HG02840 (cell line): ENCODE results near the gene TSPAN14.

ENCODE experiments used
- ATAC-seq: cut with Tn5 transposase; IDR thresholded peaks from one replicate; pipeline ENCODE4 v1.9.1; 2021; ENCODE audit warnings: mild to moderate bottlenecking, moderate library complexity, moderate number of reproducible peaks; ENCODE audit not compliant: unreplicated experiment, low FRiP score

TSPAN14 gene

DNA sequence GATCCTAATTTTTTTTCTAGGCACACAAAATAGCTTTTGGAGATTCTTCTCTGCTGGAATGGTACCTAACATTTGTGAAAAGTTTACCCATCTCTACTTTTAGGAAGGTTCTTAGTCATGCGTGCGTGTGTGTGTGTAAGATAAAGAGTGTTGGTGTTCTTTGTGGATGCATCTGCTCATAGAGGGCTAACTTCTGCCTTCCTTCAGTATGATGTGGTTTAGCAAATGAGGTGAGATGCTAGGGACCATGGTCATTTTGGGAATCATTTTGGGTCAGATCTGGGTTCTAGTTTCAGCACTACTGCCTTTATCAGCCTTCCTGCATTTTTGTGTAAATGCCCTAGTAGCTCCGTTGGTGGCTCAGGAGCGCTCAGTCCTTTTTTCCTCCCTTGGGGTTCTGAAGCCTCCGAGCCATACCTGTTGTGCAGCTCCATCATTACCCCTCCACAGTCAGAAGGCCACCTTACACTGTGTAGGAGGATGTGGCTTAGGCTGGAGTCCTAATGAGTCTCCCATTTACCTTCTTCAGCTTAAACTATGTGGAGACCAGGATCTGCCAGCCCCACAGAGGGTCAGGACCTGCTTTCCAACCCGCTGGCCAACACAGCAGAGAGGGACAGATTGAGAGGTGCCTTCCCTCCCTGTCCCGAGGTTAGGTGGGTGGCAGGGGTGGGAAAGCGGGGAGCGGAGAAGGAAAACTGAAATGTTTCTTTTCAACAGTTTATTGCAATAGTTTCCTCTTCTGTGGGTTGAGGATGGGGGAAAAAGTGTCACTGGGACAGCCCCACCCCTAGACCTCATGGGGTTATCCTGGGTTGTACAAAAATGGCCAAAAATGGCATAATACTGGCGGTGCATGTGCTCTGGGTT, 31.2 kb downstream of the TSPAN14 start:
- no peak for ATAC-seq

DNA sequence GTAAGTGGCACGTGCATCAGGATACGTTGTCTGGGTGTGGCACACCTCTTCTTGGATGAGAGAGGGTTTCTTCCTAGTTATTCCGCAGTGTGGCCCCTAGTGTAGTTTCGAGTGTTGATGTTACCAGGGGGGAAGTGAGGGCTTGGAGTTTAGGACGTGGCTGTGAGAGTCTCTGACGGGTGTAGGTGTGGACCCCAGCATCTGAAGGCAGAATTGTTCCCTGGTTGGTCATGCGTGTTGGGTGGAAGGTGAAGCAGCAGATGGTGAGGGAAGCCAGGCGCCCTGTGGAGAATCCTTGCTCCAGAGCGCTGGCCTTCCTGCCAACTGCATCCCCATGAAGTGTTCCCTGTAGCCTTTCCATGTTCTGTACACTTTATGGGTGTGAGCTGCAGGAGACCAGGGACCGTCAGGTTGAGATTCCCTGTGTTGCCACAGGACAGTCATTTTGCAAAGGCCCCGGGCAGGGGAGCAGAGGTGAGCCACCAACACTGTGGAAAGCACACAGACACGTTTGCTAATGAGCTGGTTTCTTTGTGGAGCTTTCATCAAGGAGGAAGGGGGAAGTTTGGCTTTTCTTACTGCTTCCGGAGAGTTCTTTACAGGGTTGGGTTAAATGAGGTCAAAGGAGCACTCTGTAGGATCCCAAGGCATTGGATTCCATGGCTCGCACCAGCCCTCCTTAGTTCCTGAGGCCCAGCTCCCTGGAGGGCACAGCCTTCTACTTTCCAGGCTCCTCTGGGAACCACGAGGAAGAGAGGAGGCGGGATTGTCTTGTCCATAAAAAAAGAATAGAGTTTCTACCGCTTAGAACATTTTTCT, 32.0 kb downstream of the TSPAN14 start:
- ATAC-seq = no peak

- no peak for ATAC-seq
Measured at GRCh38 chr10:80486785-80487420, 32.8 kb downstream of the TSPAN14 start.

DNA sequence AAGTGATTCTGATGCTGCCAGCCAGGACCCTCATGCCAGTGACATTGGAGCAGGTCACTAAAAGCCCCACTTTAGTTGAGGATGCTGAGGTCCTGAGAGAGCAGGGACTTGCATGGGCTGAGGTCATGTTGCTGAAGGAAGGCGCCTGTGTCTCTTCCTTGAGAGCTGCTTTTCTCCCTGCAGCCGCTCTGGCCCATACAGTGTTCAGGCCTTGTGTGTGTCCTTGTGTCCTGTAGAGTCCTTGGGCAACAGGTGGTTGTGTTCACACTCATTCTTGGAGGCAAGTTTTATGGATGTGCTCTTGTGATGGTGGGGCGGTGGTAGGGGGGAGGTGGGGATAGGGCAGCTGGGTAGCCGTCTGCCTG, 33.3 kb downstream of the TSPAN14 start:
- ATAC-seq = no peak

- no peak for ATAC-seq
Measured at GRCh38 chr10:80487791-80488538, 33.9 kb downstream of the TSPAN14 start.

DNA sequence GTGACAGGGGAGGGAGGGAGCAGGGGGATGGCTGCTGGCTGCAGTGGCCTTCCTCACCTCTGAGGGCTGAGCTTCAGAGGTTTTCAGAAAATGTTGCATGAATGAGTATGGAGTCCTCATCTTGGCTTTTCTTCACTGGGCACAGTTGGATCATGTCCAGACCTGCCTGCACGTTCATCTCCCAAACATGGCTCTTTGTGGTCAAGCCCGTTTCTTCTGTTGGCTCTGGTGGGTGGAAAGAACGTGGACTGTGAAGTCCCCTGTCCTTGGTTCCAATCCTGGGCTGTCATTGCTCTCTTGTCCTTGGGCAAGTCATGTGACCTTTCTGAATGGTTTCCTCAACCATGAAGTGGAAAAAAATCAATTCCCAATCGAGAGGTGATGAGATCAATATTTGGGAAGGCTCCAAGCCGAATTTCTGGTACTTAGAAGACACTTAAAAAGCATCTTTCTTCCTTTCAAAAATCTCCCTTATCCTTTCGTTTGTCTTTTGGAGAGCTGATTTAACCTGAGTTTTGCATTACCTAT, 34.5 kb downstream of the TSPAN14 start:
- no peak for ATAC-seq

DNA sequence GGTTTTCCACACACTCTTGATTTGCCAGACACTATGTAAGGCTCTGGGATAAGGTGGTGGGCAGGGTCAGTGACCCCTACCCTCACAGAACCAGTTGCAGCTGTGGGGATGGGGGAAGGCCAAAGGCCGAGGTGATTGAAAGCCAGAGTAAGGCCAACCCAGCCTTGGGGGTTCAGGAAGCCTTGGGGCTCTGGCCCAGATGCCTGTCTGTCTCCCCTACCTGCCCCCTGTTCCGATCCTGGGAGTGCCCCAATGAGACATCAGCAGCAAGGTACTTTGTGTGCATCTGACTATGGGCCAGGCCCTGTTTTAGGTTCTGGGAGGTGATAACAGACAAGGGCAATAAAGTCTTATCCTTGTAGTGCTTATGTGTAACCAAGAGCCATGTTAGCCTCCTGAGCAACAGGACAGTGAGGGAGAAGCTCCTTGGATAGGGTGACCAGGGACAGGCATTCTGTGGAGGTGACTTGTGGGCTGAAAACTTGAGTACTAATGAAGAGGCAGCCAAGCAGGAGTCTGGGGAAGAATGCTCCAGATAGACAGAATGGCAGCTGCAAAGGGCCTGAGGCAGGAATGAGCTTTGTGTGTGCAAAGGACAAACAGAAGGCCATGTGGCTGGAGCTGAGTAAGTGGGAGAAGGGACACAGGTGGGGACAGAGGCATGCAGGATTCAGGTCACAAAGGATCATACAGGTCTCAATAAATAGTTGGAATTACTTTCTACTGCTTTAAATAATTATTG, 35.4 kb downstream of the TSPAN14 start:
- no peak for ATAC-seq

DNA sequence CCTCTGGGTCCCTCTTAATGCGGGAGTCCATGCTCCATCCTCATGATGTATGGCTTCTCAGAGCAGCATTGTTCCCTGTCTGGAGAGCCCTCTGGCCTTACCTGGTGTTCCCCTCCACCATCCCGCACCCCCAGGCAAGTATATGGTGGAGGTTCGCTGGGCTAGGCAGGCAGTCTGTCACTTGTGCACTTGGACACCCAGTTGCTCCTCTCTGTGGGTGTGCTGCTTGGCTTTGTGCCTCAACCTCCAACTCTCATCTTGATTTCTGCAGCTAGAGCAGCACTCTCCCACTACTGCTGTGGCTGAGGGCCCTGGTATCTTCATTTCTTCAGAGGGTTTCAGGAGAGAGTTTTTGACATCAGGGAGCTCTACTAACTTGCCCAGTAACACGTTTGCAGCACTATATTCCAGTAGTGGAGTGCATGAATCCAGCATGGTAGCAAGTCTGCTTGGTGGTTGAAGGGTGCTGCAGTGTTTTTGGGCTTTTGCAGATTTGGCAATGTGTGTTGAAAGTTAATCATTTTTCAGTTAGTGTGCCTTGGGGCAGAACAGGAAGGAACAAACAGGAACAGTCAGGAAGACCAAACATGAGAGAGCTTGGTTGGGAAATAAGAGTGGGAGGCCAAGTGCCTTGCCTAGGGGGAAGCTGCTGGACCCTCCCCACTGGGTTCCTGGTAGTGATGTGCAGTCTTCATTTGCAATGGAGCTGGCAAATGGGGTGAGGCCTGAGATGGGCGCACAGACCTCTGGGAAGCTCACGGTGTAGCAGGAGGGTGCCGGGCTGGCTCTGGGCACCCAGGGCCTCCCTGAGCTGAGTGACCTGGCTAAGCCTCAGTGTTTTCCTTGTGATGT, 37.4 kb downstream of the TSPAN14 start:
- ATAC-seq = no peak

GRCh38 chr10:80492848-80493521, 38.9 kb downstream of the TSPAN14 start:
- no peak for ATAC-seq

GRCh38 chr10:80493522-80494051, 39.5 kb downstream of the TSPAN14 start:
- no peak for ATAC-seq

DNA sequence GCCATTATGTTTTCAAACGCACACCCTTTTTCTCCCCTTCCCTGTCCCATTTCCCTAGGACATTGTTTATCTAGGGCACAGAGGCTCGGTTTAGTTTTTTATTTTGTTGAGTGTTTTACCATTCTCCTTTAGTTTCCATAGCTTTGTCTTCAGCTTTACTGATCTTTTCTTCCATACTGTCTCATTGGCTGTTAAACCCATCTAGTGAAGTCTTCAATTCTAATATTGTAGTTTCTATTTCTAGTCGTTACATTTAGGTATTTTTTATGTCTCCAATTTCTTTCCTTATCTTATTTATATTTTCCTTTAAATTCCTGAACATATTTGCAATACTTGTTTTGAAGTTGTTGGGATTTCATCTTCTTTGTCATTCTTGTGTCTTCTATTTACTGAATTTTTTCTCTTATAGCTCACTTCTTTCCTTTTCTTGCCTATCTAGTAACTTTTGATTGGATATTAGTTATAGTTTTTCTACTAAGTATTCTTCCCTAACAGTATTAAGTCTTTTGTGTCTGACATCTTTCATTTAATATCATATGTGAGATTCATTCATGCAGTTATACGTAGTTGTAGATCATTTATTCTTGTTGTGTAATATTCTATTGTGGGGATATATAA, 42.6 kb downstream of the TSPAN14 start:
- no peak for ATAC-seq

GRCh38 chr10:80497187-80498077, 43.3 kb downstream of the TSPAN14 start:
- ATAC-seq = no peak

- ATAC-seq = no peak
Measured at GRCh38 chr10:80498078-80498832, 44.1 kb downstream of the TSPAN14 start.

DNA sequence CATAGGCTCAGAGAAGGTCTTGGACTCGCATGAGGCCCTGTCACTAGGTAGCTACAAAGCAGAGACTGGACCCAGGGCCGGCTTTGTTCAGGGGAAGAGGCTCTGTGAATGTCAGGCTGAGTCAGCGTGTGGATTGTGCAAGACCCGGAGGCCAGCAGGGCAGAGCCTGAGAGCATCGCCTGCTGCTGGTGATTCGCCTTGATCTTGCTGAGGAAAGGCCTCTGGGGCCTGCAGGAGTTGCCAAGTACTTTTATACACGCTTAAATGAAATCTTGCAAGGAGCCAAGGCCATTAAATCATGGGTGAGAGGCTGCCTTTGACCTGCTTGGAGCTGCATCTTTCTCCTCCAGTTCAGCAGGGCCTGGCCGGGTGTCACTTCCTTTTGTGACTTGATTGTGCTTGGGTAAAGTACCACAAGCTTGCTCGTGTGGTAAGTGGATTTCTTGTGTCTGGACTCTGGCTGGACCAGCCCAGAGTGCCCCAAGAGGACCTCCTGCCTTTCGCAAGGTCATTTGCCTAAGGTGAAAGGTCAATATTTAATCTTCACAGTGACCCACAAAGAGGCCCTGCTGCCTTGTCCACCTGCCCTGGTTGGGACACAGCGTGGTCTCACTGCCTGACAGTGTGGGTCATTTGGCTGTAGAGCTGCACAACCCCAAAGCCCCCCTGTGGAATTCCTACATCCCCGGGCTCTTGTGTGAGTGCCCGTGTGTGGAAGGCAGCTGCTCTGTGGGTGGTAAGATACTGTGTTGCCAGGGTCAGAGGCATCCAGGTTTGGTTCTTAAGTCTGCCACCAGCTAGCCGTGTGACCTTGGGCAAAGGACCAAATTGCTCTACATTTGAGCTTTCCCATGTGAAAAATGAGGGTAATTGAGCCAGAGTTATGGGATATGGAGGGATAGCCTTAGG, 45.0 kb downstream of the TSPAN14 start:
- ATAC-seq = no peak
